Lower lobe of right lung (tissue), 2 donors: Measurements from ENCODE around the gene COASY. TPM values are rescaled to one million over a fixed set of nuclear protein-coding genes. Genes with fewer than 3 reads are reported as not detected.
A peak's percentile ranks its signal among the peaks of the same experiment; 100 is the strongest.
"Not testable (repeated sequence)": the region's sequence is repeated elsewhere in the genome, so short reads cannot be mapped to it uniquely, and the experiment has no call there.

Experiments
- ATAC-seq, 2 donors: fragments of 200-7000 bp; cut with Tn5 transposase; one replicate each; pipeline ENCODE4 v1.9.1; 2020 to 2022; ENCODE audit warnings: mild to moderate bottlenecking in 2 of 2, moderate library complexity in 2 of 2
- DNase-seq: peaks from one replicate; pipeline ENCODE4 v3.0.0-alpha.2; 2020
- H3K27ac ChIP-seq: fragments of 200-600 bp; one replicate; pipeline ENCODE4 v1.8.0; 2022
- H3K27me3 ChIP-seq: fragments of 200-600 bp; one replicate; pipeline ENCODE4 v1.8.0; 2022; ENCODE audit warnings: low read depth
- H3K36me3 ChIP-seq: fragments of 200-600 bp; one replicate; pipeline ENCODE4 v1.8.0; 2022; ENCODE audit warnings: mild to moderate bottlenecking
- H3K4me1 ChIP-seq: fragments of 200-600 bp; one replicate; pipeline ENCODE4 v1.8.0; 2022
- H3K4me3 ChIP-seq: fragments of 200-600 bp; one replicate; pipeline ENCODE4 v1.8.0; 2022; ENCODE audit warnings: mild to moderate bottlenecking
- H3K9me3 ChIP-seq: fragments of 200-600 bp; one replicate; pipeline ENCODE4 v1.8.0; 2022
- intact Hi-C: fragments of 100-400 bp; cut with DNase I; formaldehyde crosslinking; loops from one replicate; pipeline ENCODE4 v1.11.0; 2022
- total RNA-seq: library from RNA; stranded (reverse); fragmentation: NEBNext Ultra II Directional; extraction: Animal tissue kit (Norgen Biotek cat#: 25700); gene quantifications from one replicate; pipeline ENCODE4 v1.2.1, GENCODE V29; 2021
- TF ChIP-seq, protein P1 (sequence below): fragments of 200-600 bp; IDR thresholded peaks from one replicate; pipeline ENCODE4 v1.8.0; 2022; ENCODE audit warnings: antibody characterized with exemption, mild to moderate bottlenecking
- donor health status: DM: no; HTN: yes; CAD: no; lungs with severe emphysema.

Gene COASY
- total RNA-seq, 1 donor from 2014 or later, result 65.8 TPM

- no peak for DNase-seq
- no peak overlapping the region for H3K27ac ChIP-seq
- TF ChIP-seq, protein P1, sequence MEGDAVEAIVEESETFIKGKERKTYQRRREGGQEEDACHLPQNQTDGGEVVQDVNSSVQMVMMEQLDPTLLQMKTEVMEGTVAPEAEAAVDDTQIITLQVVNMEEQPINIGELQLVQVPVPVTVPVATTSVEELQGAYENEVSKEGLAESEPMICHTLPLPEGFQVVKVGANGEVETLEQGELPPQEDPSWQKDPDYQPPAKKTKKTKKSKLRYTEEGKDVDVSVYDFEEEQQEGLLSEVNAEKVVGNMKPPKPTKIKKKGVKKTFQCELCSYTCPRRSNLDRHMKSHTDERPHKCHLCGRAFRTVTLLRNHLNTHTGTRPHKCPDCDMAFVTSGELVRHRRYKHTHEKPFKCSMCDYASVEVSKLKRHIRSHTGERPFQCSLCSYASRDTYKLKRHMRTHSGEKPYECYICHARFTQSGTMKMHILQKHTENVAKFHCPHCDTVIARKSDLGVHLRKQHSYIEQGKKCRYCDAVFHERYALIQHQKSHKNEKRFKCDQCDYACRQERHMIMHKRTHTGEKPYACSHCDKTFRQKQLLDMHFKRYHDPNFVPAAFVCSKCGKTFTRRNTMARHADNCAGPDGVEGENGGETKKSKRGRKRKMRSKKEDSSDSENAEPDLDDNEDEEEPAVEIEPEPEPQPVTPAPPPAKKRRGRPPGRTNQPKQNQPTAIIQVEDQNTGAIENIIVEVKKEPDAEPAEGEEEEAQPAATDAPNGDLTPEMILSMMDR, result no peak
- H3K27me3 ChIP-seq, result no peaks in the 10 kb centered on the region
- no peak overlapping the region for H3K4me3 ChIP-seq
- intact Hi-C loops, result no loop called here
- no peaks in the 10 kb centered on the region for H3K9me3 ChIP-seq
- ATAC-seq, result no peak
- H3K36me3 ChIP-seq, result peaks cover 26% of the 10 kb centered on the region
- peaks cover 4% of the 10 kb centered on the region for H3K4me1 ChIP-seq
Measured at GRCh38 chr17:42547698-42548069, 14.3 kb upstream of the COASY start.

DNA sequence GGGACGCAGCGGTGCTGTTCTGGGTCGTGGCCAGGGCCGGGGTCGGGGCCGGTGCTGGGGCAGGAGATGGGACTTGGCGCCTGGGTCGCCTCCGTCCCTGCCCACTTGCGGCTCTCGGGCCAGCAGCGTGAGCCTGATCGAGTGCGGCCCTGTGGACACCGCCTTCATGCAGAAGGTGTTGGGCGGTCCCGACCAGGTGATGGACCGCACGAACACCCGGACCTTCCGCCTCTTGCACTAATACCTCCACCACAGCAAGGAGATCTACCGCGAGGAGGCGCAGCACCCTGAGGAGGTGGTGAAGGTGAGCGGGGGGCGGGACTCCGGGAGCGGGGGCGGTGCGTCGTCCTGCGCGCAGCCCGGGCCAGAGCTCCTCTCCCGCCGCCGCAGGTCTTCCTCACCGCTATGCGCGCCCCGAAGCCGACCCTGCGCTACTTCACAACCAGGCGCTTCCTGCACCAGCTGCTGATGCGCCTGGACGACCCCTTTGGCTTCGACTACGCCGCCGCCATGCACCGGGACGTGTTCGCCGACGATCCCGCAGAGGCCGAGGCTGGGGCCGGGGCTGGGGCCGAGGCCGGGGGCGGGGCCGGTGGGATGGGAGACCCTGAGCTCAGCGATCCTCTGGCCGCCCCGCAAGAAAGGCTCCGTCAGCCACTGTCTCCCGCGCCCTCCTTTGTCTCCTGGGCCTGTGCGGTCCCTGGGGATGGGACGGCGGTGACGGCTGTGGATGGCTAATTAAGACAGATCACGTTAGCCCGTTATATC lies 13.7 kb upstream of the COASY start:
- Histone ChIP-seq H3K36me3 (peaks cover 24% of the 10 kb centered on the region), H3K27ac (no peak overlapping the region), H3K27me3 (no peaks in the 10 kb centered on the region), H3K4me1 (peaks cover 6% of the 10 kb centered on the region), H3K9me3 (no peaks in the 10 kb centered on the region), H3K4me3 (peak overlapping the region; percentile 42)
- ATAC-seq (peak; percentile 88 to 93), DNase-seq (peak; percentile 89)
- TF ChIP-seq, protein P1, result peak; percentile 38
- intact Hi-C loops, result no loop called here

- Histone ChIP-seq H3K27ac (no peak overlapping the region), H3K27me3 (no peaks in the 10 kb centered on the region), H3K9me3 (no peaks in the 10 kb centered on the region), H3K36me3 (peaks cover 16% of the 10 kb centered on the region), H3K4me3 (no peak overlapping the region), H3K4me1 (peaks cover 15% of the 10 kb centered on the region)
- DNase-seq, result no peak
- TF ChIP-seq, protein P1, result no peak
- intact Hi-C loops, result no loop called here
- ATAC-seq, result no peak
Measured at GRCh38 chr17:42548993-42549755, 12.8 kb upstream of the COASY start.

DNA sequence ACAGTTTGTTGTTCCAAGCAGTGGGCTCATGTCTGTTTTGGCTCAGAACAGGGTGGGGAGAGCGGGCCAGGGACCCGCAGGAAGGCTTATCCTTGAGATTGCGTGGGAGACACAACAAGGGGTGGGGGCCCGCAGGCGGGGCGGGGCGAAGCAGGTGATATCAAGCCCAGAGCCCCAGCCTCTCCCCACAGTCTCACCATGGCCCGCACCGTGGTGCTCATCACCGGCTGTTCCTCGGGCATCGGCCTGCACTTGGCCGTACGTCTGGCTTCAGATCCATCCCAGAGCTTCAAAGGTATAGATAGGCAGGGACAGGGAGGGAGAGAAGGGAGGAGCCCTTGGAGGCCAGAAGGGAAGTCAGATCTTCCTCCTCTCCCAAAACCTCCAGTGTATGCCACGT lies 9.2 kb upstream of the COASY start, which contains the start of gene HSD17B1:
HSD17B1 (plus strand) TSS at position 188 of the 400 bp plus-strand sequence; CDS start at position 199, 11 bp downstream.
- H3K27me3 ChIP-seq, H3K9me3 ChIP-seq, ATAC-seq, DNase-seq, intact Hi-C loops, H3K36me3 ChIP-seq: not testable (repeated sequence)
- Histone ChIP-seq H3K4me3 (peak within 1 kb of the TSS; percentile 89), H3K4me1 (peaks cover 23% of the 10 kb centered on the region), H3K27ac (peak within 1 kb of the TSS; percentile 96)

- TF ChIP-seq, protein P1, result no peak
- Histone ChIP-seq H3K4me3 (peak overlapping the region; percentile 89), H3K4me1 (peaks cover 23% of the 10 kb centered on the region), H3K9me3 (no peaks in the 10 kb centered on the region), H3K27me3 (no peaks in the 10 kb centered on the region), H3K27ac (peak overlapping the region; percentile 96), H3K36me3 (peaks cover 5% of the 10 kb centered on the region)
- DNase-seq (no peak), ATAC-seq (no peak)
- intact Hi-C loops, result no loop called here
Measured at GRCh38 chr17:42553161-42553818, 8.7 kb upstream of the COASY start.
